Endothelial cell of umbilical vein (primary cell): Measurements from ENCODE around the gene PGBD2. TPM values are rescaled to one million over a fixed set of nuclear protein-coding genes. Genes with fewer than 3 reads are reported as not detected.

Source experiments
- BruUV-seq: library from RNA; stranded (reverse); fragments of 400-500 nt; replicated peaks from 2 replicates; lab custom pipeline; 2021; lab: Mats Ljungman, UMichigan
- CTCF ChIA-PET: fragments of 300-600, 350-600 bp; sonication (Branson Sonifier 250); formaldehyde crosslinking; loops from one replicate; lab custom pipeline; 2021; ENCODE audit warnings: antibody characterized with exemption, inconsistent platforms; lab: Charles Lee
- POLR2A ChIA-PET: fragments of 300-600, 350-600 bp; sonication (Branson Sonifier 250); formaldehyde crosslinking; loops from one replicate; lab custom pipeline; 2021; ENCODE audit warnings: antibody characterized with exemption, inconsistent platforms; lab: Charles Lee
- DNase-seq: peaks from one replicate; pipeline ENCODE4 v3.0.0-alpha.2; 2011; ENCODE audit warnings: low read depth, low spot score
- FAIRE-seq: peaks from 2 replicates; lab custom pipeline; 2011; peaks lifted over from hg19 to GRCh38; lab: Jason Lieb, UNC
- H2AFZ ChIP-seq: 2 replicates; pipeline ENCODE4 v1.6.0; 2012; ENCODE audit warnings: low read depth, low read length, control low read depth, inconsistent platforms
- H3K27ac ChIP-seq: 2 replicates; pipeline ENCODE4 v1.5.1; 2011; ENCODE audit warnings: low read depth, mild to moderate bottlenecking, control low read depth, low read length, moderate library complexity; ENCODE audit not compliant: insufficient read depth
- H3K27me3 ChIP-seq, 2 experiments: 2 replicates each; pipeline versions ENCODE4 v1.6.0 to v1.6.1; 2011; ENCODE audit warnings: low read length in 2 of 2, mixed read lengths in 1 of 2; ENCODE audit not compliant: control insufficient read depth in 2 of 2, insufficient read depth in 2 of 2
- H3K36me3 ChIP-seq, 2 experiments: 2 replicates in 1 of 2; 3 replicates in 1 of 2; pipeline ENCODE4 v1.5.1; 2011; ENCODE audit warnings: low read length in 2 of 2, mild to moderate bottlenecking in 1 of 2, moderate library complexity in 1 of 2; ENCODE audit not compliant: control insufficient read depth in 2 of 2, insufficient read depth in 2 of 2; ENCODE audit errors: extremely low read depth in 1 of 2
- H3K4me1 ChIP-seq: 3 replicates; pipeline ENCODE4 v1.5.1; 2011; ENCODE audit warnings: mild to moderate bottlenecking, low read length; ENCODE audit not compliant: control insufficient read depth, insufficient read depth; ENCODE audit errors: extremely low read depth
- H3K4me2 ChIP-seq: 2 replicates; pipeline ENCODE4 v1.6.1; 2011; ENCODE audit warnings: low read length, control low read depth, mixed read lengths; ENCODE audit not compliant: insufficient read depth
- H3K4me3 ChIP-seq, 3 experiments: fragments of 200-600 bp in 1 of 3; sonication (generic), shearing (Covaris generic) in 1 of 3; replicated peaks in 1 of 3; 2 replicates each; pipeline ENCODE4 v1.5.1; 2011 to 2016; ENCODE audit warnings: control low read depth in 3 of 3, low read length in 3 of 3, mild to moderate bottlenecking in 2 of 3, inconsistent platforms in 1 of 3, low read depth in 1 of 3, moderate library complexity in 1 of 3; ENCODE audit not compliant: insufficient read depth in 1 of 3
- H3K79me2 ChIP-seq: 2 replicates; pipeline ENCODE4 v1.6.0; 2012; ENCODE audit warnings: low read length, inconsistent platforms; ENCODE audit not compliant: control insufficient read depth, insufficient read depth
- H3K9ac ChIP-seq: replicated peaks from 2 replicates; pipeline ENCODE3; 2011; ENCODE audit warnings: low read length, control low read depth; ENCODE audit not compliant: insufficient read depth; ENCODE audit errors: extremely low read depth
- H3K9me1 ChIP-seq: replicated peaks from 3 replicates; pipeline ENCODE4 v1.6.0; 2011; ENCODE audit warnings: mild to moderate bottlenecking, low read length; ENCODE audit not compliant: control insufficient read depth, insufficient read depth; ENCODE audit errors: extremely low read depth
- H3K9me3 ChIP-seq: replicated peaks from 2 replicates; pipeline ENCODE4 v1.5.1; 2012; ENCODE audit warnings: low read length, inconsistent platforms; ENCODE audit not compliant: control insufficient read depth, insufficient read depth
- H4K20me1 ChIP-seq: replicated peaks from 2 replicates; pipeline ENCODE3; 2011; ENCODE audit warnings: mild to moderate bottlenecking, low read length; ENCODE audit not compliant: control insufficient read depth, insufficient read depth; ENCODE audit errors: extremely low read depth
- CTCF ChIP-seq, 2 donors: IDR thresholded peaks; 1 replicate in 1 of 2; 2 replicates in 1 of 2; pipeline ENCODE4 v1.5.1; 2011; ENCODE audit warnings: low read length in 2 of 2, mild to moderate bottlenecking in 2 of 2, moderate library complexity in 2 of 2, control low read depth in 1 of 2, inconsistent platforms in 1 of 2, low read depth in 1 of 2; ENCODE audit not compliant: insufficient read depth in 1 of 2; ENCODE audit errors: extremely low read depth in 1 of 2
- EZH2 ChIP-seq: IDR thresholded peaks from 2 replicates; pipeline ENCODE4 v1.6.1; 2012; ENCODE audit warnings: borderline replicate concordance, low read depth, mild to moderate bottlenecking, moderate library complexity, low read length, inconsistent platforms; ENCODE audit not compliant: severe bottlenecking
- FOS ChIP-seq: IDR thresholded peaks from 2 replicates; pipeline ENCODE4 v1.6.1; 2011; ENCODE audit warnings: mild to moderate bottlenecking, low read length, moderate library complexity, borderline replicate concordance; ENCODE audit not compliant: insufficient read depth
- GATA2 ChIP-seq: IDR thresholded peaks from 2 replicates; pipeline ENCODE4 v1.7.0; 2011; ENCODE audit warnings: low read depth, mild to moderate bottlenecking, moderate library complexity, mixed read lengths, low read length; ENCODE audit not compliant: insufficient read length, insufficient read depth
- JUN ChIP-seq: IDR thresholded peaks from 2 replicates; pipeline ENCODE4 v1.6.1; 2011; ENCODE audit warnings: borderline replicate concordance, low read depth; ENCODE audit not compliant: insufficient read length, insufficient read depth
- MAX ChIP-seq: IDR thresholded peaks from 2 replicates; pipeline ENCODE4 v1.6.1; 2011; ENCODE audit not compliant: insufficient read depth, insufficient read length
- MYC ChIP-seq: IDR thresholded peaks from one replicate; pipeline ENCODE4 v1.6.1; 2011; ENCODE audit warnings: mild to moderate bottlenecking, low read depth, low read length
- POLR2A ChIP-seq: IDR thresholded peaks from 2 replicates; pipeline ENCODE4 v1.6.1; 2012; ENCODE audit warnings: low read depth, mild to moderate bottlenecking, control low read depth, low read length
- POLR2AphosphoS5 ChIP-seq: IDR thresholded peaks from 2 replicates; pipeline ENCODE4 v1.6.1; 2012; ENCODE audit warnings: low read depth, mild to moderate bottlenecking, control low read depth, low read length, moderate library complexity; ENCODE audit not compliant: insufficient read depth
- dilution Hi-C: fragments of 300-500 bp; cut with MboI; formaldehyde crosslinking; loops from one replicate; pipeline ENCODE4 v1.15.0; 2019; ENCODE audit warnings: low sequenced_read_pairs; ENCODE audit not compliant: extremely low pct_ligation_motif_present
- intact Hi-C: fragments of 100-400 bp; cut with micrococcal nuclease; formaldehyde crosslinking; loops from one replicate; pipeline ENCODE4 v1.10.0; 2022
- polyA plus RNA-seq, 4 experiments: library from polyadenylated mRNA; depleted of rRNA in 3 of 4; stranded (reverse) in 3 of 4; unstranded in 1 of 4; fragments of >200 nt; gene quantifications; 2 replicates each; pipeline versions ENCODE4 v1.2.1 to v1.2.3, GENCODE V29; 2011 to 2012; ENCODE audit warnings: missing spikeins in 1 of 4
- total RNA-seq: library from RNA; stranded (reverse); gene quantifications from 2 replicates; pipeline ENCODE4 v1.2.3, GENCODE V29; 2021

The PGBD2 gene
- total and polyA plus RNA-seq, 2 donors (not counting 3 experiments of a cell fraction or from before 2014, with no cell fraction given) = 5.2 to 6.1 TPM

- no peaks in the 10 kb centered on the region for H3K27me3 ChIP-seq
- peaks cover 0 to 17% of the 10 kb centered on the region in 2 experiments for H3K36me3 ChIP-seq
- dilution Hi-C loops (no loop called here), intact Hi-C loops (no loop called here)
- H3K4me1 ChIP-seq = no peaks in the 10 kb centered on the region
- BruUV-seq = no TSS peak
- no peak for TF ChIP-seq JUN
- TF ChIP-seq EZH2 = no peak
- TF ChIP-seq POLR2A = no peak
- no peak for TF ChIP-seq MAX
- TF ChIP-seq CTCF (IDR thresholded peaks at IDR 0.05; ENCODE audit: extremely low read depth in 1 of 2, insufficient read depth in 1 of 2, low read depth in 1 of 2, low read length in 2 of 2) = no peak
- TF ChIP-seq GATA2 = no peak
- TF ChIP-seq POLR2AphosphoS5 = no peak
- no peak for TF ChIP-seq MYC
- no peak for TF ChIP-seq FOS
- FAIRE-seq (no peak), DNase-seq (no peak)
- H3K9me1 ChIP-seq = no peaks in the 10 kb centered on the region
- no peaks in the 10 kb centered on the region for H3K79me2 ChIP-seq
- no peak overlapping the region for H3K4me3 ChIP-seq
- no peaks in the 10 kb centered on the region for H3K9me3 ChIP-seq
- no peak overlapping the region for H3K4me2 ChIP-seq
- POLR2A ChIA-PET = no interaction called here
- H4K20me1 ChIP-seq = no peaks in the 10 kb centered on the region
- H2AFZ ChIP-seq = no peak overlapping the region
- no peak overlapping the region for H3K27ac ChIP-seq
- CTCF ChIA-PET = no interaction called here
- no peak overlapping the region for H3K9ac ChIP-seq
Observed at GRCh38 chr1:248914796-248915381, 8.9 kb downstream of the PGBD2 start.
